PC-9 (cell line): ENCODE data around the gene DIPK1B.

ENCODE experiments used
- CTCF ChIP-seq: fragments of 200-600 bp; sonication (generic); conservative IDR thresholded peaks from 2 replicates; pipeline ENCODE4 v1.6.1; 2017; ENCODE audit warnings: mixed run types, antibody characterized with exemption, mild to moderate bottlenecking, moderate library complexity
- EZH2 ChIP-seq: fragments of 200-600 bp; sonication (generic); IDR thresholded peaks from 2 replicates; pipeline ENCODE4 v1.8.0; 2017; ENCODE audit warnings: antibody characterized with exemption, low read depth

- TF ChIP-seq CTCF (no peak), EZH2 (no peak)
These were observed 36.0 kb upstream of the DIPK1B start for GRCh38 chr9:136676297-136676794.
